KMS-11 (cell line): ENCODE data around the gene RBMXL3.
A peak's percentile ranks its signal among the peaks of the same experiment; 100 is the strongest.

Experiments
- H2AFZ ChIP-seq: fragments of 200-600 bp; sonication (generic); 2 replicates; pipeline ENCODE4 v1.6.1; 2016; ENCODE audit warnings: antibody characterized with exemption, mixed run types, low read depth
- H3K27ac ChIP-seq: fragments of 200-600 bp; sonication (generic); 2 replicates; pipeline ENCODE4 v1.6.1; 2016; ENCODE audit warnings: mild to moderate bottlenecking, mixed run types
- H3K27me3 ChIP-seq: fragments of 200-600 bp; sonication (generic); 2 replicates; pipeline ENCODE4 v1.6.1; 2017; ENCODE audit warnings: mild to moderate bottlenecking, low read depth, mixed run types, moderate library complexity; ENCODE audit not compliant: insufficient read depth
- H3K36me3 ChIP-seq: fragments of 200-600 bp; sonication (generic); 2 replicates; pipeline ENCODE4 v1.6.1; 2017; ENCODE audit warnings: mild to moderate bottlenecking, mixed run types; ENCODE audit not compliant: insufficient read depth
- H3K4me1 ChIP-seq: fragments of 200-600 bp; sonication (generic); 2 replicates; pipeline ENCODE4 v1.6.1; 2016; ENCODE audit warnings: mild to moderate bottlenecking, low read depth, mixed run types; ENCODE audit not compliant: poor library complexity, severe bottlenecking
- H3K4me2 ChIP-seq: fragments of 200-600 bp; sonication (generic); 2 replicates; pipeline ENCODE4 v1.7.0; 2016; ENCODE audit warnings: mild to moderate bottlenecking, mixed run types
- H3K4me3 ChIP-seq: fragments of 200-600 bp; sonication (generic); IDR thresholded peaks from 2 replicates; pipeline ENCODE4 v1.6.1; 2017; ENCODE audit warnings: low read depth, low read length, mixed read lengths; ENCODE audit not compliant: insufficient read depth
- H3K79me2 ChIP-seq: fragments of 200-600 bp; sonication (generic); 2 replicates; pipeline ENCODE4 v1.6.1; 2016; ENCODE audit warnings: low read depth, mixed run types; ENCODE audit not compliant: insufficient read depth
- H3K9ac ChIP-seq: fragments of 200-600 bp; sonication (generic); 2 replicates; pipeline ENCODE4 v1.6.1; 2016; ENCODE audit warnings: mild to moderate bottlenecking, mixed run types
- H4K20me1 ChIP-seq: fragments of 200-600 bp; sonication (generic); 2 replicates; pipeline ENCODE4 v1.6.1; 2016; ENCODE audit warnings: mild to moderate bottlenecking, mixed run types; ENCODE audit not compliant: insufficient read depth
- CTCF ChIP-seq: fragments of 200-600 bp; sonication (generic); conservative IDR thresholded peaks from 2 replicates; pipeline ENCODE4 v1.6.1; 2017; ENCODE audit warnings: low read depth, mild to moderate bottlenecking, antibody characterized with exemption, low read length, moderate library complexity, mixed read lengths

The RBMXL3 gene

DNA sequence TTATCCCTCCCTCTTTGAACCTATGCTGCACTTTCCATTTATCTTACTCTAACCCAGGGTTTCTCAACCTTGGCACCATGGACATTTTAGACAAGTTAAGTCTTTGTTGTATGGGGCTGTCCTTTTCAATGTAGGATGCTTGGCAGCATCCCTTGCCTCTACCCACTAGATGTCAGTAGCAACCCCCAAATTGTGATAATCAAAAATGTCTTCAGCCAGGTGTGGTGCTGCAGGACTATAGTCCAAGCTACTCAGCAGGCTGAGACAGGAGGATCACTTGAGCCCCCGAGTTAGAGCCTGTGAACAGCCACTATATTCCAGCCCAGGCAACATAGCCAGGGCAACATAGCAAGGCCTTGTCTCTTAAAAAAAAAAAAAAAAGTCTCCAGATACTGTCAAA is 37.7 kb downstream of the RBMXL3 start:
- Histone ChIP-seq H4K20me1 (no peaks in the 10 kb centered on the region), H3K9ac (no peak overlapping the region), H3K4me1 (no peaks in the 10 kb centered on the region), H3K27ac (no peak overlapping the region), H2AFZ (no peak overlapping the region), H3K27me3 (no peaks in the 10 kb centered on the region), H3K4me2 (no peak overlapping the region), H3K36me3 (no peaks in the 10 kb centered on the region), H3K4me3 (no peak overlapping the region), H3K79me2 (no peaks in the 10 kb centered on the region)
- peak; percentile 57 for TF ChIP-seq CTCF

DNA sequence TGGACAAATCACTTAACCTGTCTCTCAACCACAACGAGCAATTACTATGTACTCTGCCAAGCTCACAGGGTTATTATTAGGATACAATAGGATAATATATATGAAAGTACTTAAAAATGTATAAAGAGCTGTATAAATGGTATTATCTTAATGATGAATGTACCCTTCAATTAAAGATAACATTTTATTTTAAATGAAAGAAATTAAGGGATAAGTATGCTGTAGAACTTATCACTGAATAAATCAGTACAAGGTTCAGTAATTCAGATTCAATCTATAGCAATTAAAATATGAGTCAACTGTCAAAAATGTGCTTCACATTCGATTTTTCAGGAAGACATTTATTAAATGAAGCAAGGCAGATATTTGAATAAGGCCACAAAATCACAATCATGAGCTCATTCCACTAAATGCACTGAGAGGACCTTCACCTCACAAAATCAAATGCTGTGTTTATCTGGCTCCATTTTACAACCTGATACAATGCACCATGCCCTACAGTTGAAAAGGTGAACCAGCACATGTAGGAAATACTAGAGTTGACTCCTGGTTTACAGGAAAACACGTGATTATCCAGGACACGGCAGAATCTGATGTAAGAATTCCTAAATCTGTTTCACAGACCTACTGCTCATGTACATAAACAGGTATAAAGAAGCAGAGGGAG is 40.3 kb downstream of the RBMXL3 start:
- no peak overlapping the region for H2AFZ ChIP-seq
- H3K36me3 ChIP-seq: no peaks in the 10 kb centered on the region
- H3K79me2 ChIP-seq: no peaks in the 10 kb centered on the region
- TF ChIP-seq CTCF: no peak
- H3K4me2 ChIP-seq: no peak overlapping the region
- H3K9ac ChIP-seq: no peak overlapping the region
- no peak overlapping the region for H3K4me3 ChIP-seq
- H3K4me1 ChIP-seq: no peaks in the 10 kb centered on the region
- no peaks in the 10 kb centered on the region for H3K27me3 ChIP-seq
- no peak overlapping the region for H3K27ac ChIP-seq
- no peaks in the 10 kb centered on the region for H4K20me1 ChIP-seq

DNA sequence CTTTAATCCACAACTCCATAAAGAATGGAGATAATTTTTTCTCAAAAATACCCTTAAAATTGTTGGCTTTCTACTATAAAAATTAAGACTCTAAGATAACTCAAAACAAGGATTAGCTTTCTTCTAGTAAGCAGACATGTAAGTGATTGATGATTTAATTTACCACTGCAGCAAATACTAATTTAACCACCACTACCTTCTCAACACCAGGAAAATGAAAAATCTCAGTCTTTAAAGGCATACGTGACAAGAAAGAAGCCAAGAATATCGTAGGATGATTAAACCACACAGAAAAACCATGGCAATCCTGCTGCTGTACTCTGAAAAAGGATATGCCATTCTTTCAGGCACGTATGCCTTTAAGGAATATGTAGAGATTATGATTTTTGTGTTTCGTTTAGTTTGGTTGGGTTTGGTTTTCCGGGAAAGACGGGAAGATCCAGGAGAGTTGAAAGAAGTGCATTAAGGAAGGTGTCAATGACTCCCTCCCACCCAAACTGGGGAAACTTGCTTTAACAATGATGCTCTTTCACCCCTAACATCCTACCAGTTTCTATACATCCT is 43.8 kb downstream of the RBMXL3 start:
- Histone ChIP-seq H3K4me2 (no peak overlapping the region), H3K27ac (no peak overlapping the region), H4K20me1 (no peaks in the 10 kb centered on the region), H3K4me3 (no peak overlapping the region), H3K4me1 (no peaks in the 10 kb centered on the region), H3K9ac (no peak overlapping the region), H3K36me3 (no peaks in the 10 kb centered on the region), H3K27me3 (no peaks in the 10 kb centered on the region), H2AFZ (no peak overlapping the region), H3K79me2 (no peaks in the 10 kb centered on the region)
- no peak for TF ChIP-seq CTCF

DNA sequence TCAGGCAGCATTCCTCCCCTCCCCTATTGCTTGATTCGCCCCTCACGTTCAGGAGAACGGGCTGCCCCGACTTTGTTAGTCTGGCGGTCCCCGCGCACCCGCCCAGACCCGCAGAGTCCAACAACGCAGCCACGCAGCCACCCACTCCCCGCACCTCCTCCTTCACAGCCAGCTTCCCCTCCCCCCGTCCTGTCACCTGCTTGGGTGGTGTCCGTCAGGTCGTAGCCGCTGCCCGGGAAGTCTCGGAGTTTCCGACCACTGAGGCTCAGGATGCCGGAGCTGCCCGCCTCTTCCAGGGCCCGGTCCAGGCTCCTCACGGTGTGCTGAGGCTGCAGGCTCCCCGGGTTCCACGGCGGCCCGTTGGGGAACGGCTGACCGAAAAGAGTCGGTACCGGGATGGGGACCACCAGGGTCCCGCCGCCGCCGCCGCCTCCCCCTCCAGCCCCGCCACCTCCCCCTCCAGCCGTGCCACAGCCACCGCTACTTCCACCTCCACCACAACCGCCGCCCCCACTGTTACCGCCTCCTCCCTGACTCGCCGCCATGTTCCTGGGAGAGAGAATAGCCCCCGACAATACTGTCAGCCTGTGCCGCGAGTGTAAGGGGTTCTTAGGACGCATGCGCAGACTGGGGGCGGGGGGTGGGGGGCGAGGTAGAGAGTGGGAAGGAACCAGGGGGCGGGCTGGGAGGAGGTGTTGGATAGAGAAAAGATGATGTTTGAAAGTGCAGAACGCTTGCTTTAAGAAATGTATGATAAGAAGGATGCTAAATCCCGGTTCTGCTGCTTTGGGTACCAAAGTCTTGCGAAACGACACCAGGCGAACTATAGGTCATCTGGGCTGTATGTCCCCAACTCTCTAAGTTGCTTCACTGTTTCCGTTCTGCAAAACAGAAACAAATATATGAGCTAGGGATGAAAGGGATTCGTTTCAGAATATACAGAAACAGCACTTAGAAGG is 44.6 kb downstream of the RBMXL3 start, which contains the start of gene LRCH2:
LRCH2 (minus strand) TSS at position 600 of the 959 bp plus-strand sequence; CDS start at position 545, 55 bp downstream.
- Histone ChIP-seq H3K27ac (no peak within 1 kb of the TSS), H3K9ac (no peak within 1 kb of the TSS), H3K36me3 (no peaks in the 10 kb centered on the region), H3K4me3 (no peak within 1 kb of the TSS), H3K27me3 (no peaks in the 10 kb centered on the region), H3K4me2 (no peak within 1 kb of the TSS), H4K20me1 (no peaks in the 10 kb centered on the region), H3K79me2 (no peaks in the 10 kb centered on the region), H2AFZ (no peak within 1 kb of the TSS), H3K4me1 (no peaks in the 10 kb centered on the region)
- TF ChIP-seq CTCF: no peak
